Measurements from ENCODE around the gene NCAPG2.

The NCAPG2 gene

GRCh38 chr7:158609313-158609974 lies 95.2 kb downstream of the NCAPG2 start:
- DNase-seq (ENCODE audit: extremely low read depth, insufficient read length), result no peak
- no peak for TF ChIP-seq CTCF (IDR thresholded peaks at IDR 0.05; ENCODE audit: insufficient read depth, low read length, poor library complexity, severe bottlenecking)
- no peak overlapping the region for H3K4me3 ChIP-seq (replicated peaks; ENCODE audit: low read depth, low read length)
- no peaks in the 10 kb centered on the region for H3K27me3 ChIP-seq (replicated peaks; ENCODE audit: control insufficient read depth, insufficient read depth, low read length)
- H3K36me3 ChIP-seq (ENCODE audit: control insufficient read depth, insufficient read depth, low read length), result no peaks in the 10 kb centered on the region

- Histone ChIP-seq H3K36me3 (ENCODE audit: control insufficient read depth, insufficient read depth, low read length) (no peaks in the 10 kb centered on the region), H3K4me3 (replicated peaks; ENCODE audit: low read depth, low read length) (no peak overlapping the region), H3K27me3 (replicated peaks; ENCODE audit: control insufficient read depth, insufficient read depth, low read length) (no peaks in the 10 kb centered on the region)
- no peak for TF ChIP-seq CTCF (IDR thresholded peaks at IDR 0.05; ENCODE audit: insufficient read depth, low read length, poor library complexity, severe bottlenecking)
- no peak for DNase-seq (ENCODE audit: extremely low read depth, insufficient read length)
Measured at GRCh38 chr7:158607563-158607962, 97.0 kb downstream of the NCAPG2 start.

GRCh38 chr7:158606671-158607424 lies 97.8 kb downstream of the NCAPG2 start:
- H3K27me3 ChIP-seq (replicated peaks; ENCODE audit: control insufficient read depth, insufficient read depth, low read length), result no peaks in the 10 kb centered on the region
- no peak for TF ChIP-seq CTCF (IDR thresholded peaks at IDR 0.05; ENCODE audit: insufficient read depth, low read length, poor library complexity, severe bottlenecking)
- H3K4me3 ChIP-seq (replicated peaks; ENCODE audit: low read depth, low read length), result no peak overlapping the region
- no peak for DNase-seq (ENCODE audit: extremely low read depth, insufficient read length)
- H3K36me3 ChIP-seq (ENCODE audit: control insufficient read depth, insufficient read depth, low read length), result no peaks in the 10 kb centered on the region

GRCh38 chr7:158606129-158606528 lies 98.5 kb downstream of the NCAPG2 start:
- DNase-seq (ENCODE audit: extremely low read depth, insufficient read length), result no peak
- no peaks in the 10 kb centered on the region for H3K27me3 ChIP-seq (replicated peaks; ENCODE audit: control insufficient read depth, insufficient read depth, low read length)
- H3K36me3 ChIP-seq (ENCODE audit: control insufficient read depth, insufficient read depth, low read length), result no peaks in the 10 kb centered on the region

More at GRCh38 chr7:158606129-158606528, 98.5 kb downstream of the NCAPG2 start:
- H3K4me3 ChIP-seq (replicated peaks; ENCODE audit: low read depth, low read length), result no peak overlapping the region
- no peak for TF ChIP-seq CTCF (IDR thresholded peaks at IDR 0.05; ENCODE audit: insufficient read depth, low read length, poor library complexity, severe bottlenecking)
